GM19035 (cell line): ENCODE results near the gene A2M.

Experiments
- ATAC-seq: cut with Tn5 transposase; IDR thresholded peaks from one replicate; pipeline ENCODE4 v1.9.1; 2021; ENCODE audit not compliant: unreplicated experiment

The A2M gene

DNA sequence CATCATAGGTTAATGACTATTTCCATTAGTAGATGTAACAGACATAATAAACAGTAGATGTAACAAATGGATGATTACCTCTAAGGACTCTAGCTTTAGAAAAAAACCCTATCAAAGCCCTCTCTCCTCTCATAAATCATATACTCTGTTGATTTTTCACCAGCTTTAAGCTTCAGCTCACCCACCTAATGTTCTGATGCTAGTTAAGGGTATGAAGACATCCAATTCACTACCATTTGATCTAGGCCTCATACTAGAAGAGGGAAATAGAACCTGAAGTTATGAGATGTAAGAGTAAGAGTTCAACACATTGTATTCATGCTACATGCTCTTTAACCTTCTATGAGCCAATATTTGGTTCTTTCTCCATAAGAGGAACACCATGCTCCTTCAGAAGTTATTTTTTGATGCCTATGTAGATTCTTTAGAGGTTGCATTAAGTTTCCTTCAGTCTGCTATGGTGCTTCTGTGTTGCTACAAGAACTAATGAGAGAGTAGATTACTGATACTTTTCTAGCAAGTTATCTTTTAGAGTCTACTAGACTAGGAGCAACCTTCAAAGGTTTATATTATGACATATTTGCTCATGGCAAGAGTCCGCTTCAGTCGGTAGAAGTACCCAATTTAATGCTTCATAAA, 16.0 kb downstream of the A2M start:
- no peak for ATAC-seq

DNA sequence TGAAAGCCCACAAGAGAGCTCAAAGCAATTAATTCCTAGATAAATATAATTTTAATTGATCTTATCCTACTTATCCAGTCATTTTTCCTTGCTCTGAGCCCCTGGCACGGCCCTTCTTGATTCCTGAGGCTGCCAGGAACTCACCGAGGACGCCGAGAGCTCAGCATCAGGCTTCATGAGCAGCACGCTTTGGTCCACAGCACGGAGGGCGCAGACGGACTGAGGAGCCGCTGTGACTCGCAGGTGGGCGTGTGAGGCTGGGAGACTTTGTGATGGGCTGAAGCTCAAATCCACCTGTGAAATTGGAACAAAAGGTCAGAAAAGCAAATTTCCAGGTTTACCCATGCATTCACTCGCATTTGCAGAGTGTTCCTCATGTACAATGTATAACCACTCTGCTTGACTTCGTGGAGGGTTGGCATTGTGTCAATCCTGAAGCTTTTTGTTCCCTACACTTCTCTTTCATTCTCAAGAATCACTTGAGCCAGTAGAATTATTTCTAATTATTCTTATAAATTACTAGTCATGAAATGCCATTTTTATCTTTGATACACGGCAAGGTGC, 17.2 kb downstream of the A2M start:
- no peak for ATAC-seq

DNA sequence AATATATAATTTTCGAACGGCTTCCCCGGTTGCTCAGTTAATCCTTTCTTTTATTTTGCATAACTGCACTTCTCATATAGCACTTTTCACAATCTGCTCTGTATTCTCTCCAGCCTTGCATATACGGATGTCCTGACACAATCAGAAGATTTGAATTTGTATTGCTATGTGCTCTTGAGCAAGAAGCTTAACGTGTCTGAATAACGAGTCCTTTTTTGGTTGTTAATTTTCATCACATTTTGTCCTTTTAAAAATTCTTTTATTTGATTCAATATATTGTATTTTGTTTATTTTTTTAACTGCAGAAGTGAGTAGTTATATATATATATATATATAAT, 17.6 kb downstream of the A2M start:
- ATAC-seq: no peak

DNA sequence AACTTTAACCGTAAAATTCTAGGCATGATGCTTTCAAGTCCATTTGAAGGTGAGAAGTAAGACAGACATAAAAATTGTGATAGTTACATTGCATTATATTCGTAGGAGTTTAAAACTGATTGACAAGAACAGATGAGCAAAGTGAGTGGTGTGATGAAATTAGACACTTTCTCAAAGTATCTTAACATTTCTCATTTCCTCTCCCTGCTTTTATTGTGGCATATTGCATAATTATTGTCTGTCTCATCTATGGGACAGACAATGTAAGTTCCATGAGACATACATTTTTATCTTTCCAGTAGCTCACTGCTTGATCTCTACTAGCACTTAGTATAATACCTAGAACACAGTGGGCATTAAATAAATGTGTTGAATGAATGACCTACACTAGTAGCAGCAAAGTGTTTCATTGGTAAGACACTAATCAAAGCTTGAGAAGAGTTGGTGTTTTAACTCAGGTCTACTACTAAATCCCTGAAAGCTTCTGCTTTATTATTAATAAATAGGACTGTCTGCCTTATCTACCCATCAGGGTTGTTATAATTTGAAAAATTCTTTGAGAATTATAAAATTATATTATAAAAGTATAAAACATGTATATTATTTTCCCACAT, 19.0 kb downstream of the A2M start:
- ATAC-seq: no peak

DNA sequence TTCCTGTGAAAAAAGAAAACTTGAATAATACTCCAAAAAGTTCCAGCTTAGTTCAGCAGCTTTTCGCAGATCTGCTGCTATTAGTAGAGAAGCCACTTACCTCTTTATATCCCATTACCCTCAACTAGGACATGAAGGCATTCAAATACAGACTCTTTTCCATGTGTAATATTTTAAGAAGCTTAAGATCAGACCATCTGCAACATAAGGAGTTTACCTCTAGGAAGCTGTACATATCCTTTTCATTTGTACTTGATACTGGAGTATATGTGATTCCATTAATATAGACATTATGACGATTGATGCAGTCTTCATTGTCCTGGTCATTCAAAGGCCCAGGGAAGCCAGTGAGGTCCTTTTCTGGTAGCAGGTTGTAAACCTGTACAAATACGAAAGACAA, 20.4 kb downstream of the A2M start:
- ATAC-seq: no peak

DNA sequence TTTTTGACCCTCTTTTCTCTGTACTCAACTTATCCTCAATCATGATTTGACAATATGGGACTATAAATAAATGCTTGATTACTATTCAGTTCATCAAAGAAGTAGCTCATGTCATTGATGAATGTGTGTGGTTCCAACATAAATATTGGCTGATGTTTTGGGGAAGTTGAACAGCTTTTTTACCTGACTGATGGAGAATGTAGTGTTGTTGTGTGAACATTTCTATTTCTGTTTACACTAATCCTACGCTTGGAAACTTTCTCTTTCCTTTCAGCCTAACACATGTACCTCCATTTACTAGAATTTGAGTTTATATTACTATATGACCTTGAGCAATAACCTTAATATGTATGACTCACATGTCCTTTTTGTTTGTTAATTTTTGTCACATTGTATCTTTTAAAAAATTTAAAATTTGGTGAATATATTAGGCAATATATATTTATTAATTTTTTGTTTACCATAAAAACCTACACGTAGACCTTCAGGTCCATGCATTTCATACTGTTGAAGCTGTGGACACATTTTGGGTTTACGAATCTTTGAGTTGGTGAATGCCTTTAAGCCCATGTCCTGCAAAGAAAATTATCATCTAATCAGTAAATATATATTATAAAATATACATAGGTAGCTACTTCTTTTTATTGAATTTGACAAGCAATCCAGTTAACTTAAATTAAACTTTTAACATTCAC, 21.1 kb downstream of the A2M start:
- ATAC-seq: no peak

DNA sequence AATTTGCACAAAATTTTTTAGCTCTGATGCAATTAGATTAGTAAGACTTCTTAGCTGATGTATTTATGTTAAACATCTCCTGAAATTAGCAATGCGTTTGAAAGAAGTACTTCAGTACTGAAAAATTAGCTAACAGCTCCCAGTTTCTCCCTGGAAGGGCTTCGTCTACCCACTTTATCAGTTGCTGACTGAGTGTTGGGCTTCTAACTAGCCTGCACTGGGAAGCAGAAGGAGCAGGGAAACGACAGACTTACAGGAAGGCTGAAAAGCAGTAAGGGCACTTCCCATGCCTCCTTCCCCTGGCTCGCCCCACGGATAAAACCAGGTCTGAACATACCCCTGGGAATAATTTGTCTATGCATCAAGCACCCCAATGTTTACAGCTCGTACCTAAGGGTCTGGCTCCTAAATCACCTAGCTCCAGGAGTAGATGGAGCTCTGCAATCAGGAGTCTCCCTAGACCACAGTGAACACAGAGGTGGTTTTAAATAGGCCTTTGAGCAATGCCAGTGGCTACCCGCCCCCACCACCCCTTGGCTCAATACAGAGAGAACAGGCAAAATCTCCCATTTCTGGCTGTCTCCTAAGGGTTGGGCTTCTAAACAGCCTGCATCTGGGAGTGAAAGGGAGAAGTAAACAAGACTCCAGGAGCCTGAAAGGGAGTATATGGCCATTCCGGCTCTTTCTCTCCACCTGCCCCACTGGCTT, 23.7 kb downstream of the A2M start:
- ATAC-seq: no peak

DNA sequence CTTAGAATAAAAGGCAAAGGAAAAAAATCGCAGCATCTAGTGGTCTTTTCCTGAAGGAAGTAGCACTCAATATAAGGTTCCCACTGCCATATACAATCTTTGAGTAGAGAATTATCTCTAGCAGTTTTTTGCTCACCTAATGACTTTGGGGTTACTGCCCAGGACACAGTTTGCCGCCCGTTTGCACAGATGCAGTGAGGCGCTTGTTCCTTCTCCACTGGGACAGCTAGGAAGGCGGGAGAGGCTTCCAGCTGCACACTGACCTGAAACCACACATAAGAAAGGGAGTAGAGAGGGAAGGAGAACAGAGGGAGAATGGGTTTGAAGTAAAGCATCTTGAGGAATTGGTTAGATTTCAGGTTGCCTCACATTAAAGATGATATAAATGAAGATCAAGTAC, 25.5 kb downstream of the A2M start:
- no peak for ATAC-seq

DNA sequence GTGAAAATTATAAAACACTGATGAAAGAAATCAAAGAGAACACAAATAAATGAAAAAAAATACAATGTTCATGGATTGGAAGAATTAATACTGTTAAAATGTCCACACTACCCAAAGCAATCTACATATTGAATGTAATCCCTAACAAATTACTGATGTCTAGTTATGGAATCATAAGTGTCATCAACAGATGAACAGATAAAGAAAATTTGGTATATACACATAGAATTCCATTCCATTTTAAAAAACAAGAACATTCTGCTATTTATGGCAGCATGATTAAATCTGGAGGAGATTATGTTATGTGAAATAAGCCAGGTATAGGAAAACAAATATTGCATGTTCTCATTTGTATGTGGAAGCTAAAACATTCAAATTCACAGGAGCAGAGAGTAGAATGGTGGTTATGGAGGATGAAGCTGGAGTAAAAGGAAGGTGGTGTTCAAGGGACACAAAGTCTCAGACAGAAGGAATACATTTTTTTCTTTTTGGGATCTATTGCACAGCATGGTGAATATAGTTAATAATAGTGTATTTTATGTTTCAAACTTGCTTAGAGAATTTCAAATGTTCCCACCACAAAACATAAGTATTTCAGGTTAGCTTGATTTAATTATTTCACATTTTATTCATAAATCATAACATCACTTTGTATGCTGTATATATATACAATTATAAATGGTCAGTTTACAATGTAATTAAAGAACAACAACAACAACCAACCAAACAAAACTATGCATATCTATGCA, 28.5 kb downstream of the A2M start:
- ATAC-seq: no peak

DNA sequence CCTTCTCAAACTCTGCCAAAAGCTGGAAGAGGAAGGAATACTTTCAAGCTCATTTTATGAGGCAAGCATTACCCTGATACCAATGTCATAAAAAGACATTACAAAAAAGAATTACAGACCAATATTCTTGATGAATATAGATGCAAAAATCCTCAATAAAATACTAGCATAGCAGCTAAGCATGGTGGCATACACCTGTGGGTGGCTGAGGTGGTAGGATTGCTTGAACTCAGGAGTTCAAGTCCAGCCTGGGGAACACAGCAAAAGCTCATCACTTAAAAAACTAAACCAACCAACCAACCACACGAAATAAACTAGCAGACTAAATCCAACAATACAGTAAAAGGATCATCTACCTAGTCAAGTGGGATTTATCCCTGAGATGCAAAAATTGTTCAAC, 29.6 kb downstream of the A2M start:
- ATAC-seq: no peak

DNA sequence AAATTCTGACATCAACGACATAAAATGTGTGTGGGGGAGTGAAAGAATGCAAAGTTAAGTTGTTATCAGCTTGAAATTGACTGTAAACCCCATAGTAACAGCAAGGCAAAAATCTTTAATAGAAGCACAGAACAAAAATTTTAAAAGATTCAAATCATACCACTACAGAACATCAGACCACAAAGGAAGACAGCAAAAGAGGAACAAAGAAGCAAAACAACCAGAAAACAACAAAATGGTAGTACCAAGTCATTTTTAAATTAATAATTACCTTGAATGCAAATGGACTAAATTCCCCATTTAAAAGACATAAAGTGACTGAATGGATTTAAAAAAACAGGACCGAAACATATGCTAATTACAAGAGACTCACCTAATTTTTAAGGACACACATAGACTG, 31.3 kb downstream of the A2M start:
- ATAC-seq: no peak

DNA sequence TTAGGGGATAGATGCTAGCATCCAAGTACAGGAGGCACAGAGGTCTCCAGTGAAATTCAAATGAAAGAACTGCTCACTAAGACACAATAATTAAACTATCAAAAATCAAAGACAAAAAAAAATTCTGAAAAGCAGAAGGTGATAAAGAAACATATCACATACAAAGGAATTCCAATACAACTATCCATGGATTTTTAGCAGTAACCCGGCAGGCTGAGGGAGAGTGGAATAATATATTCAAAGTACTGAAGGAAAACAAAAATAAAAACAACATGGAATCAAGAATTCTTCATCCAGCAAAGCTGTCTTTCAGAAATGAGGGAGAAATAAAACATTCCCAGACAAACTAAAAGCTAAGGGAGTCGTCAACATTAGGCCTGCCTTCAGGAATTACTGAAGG, 31.9 kb downstream of the A2M start:
- ATAC-seq: no peak

DNA sequence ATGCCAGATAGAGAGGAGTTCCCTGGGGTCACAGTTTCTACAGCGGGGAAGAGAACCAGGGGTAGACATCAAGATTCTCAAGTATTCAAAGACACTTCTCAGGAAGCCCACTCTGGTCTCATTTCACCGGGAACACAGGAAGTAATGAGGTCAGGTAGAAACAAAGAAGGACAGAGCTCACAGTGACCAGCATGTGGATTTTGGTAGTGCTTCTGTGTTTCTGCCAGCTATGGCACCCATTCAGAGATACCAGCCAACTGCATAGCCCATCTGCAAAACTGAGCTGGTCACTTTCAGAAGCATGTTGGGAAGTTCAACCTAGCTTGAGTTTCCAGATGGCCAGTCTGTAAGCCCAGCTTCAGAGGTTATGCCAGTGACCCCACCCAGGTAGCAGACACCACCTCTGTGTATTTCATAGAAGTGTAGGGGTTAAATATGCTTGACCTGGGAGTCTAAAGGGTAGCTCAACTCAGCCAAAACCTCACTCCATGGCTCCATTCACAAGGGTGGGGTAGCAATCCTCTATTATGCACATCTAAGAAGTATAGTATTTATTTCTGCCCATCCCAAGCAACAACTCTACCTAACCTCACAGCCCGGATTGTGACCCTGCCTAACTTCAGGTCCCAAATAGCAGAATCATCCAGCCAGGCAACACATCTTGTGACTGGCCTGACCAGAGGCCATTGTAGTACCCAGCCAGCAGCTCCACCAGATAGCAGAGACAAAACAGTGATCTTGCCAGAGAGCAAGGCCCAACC, 33.9 kb downstream of the A2M start:
- ATAC-seq: no peak

DNA sequence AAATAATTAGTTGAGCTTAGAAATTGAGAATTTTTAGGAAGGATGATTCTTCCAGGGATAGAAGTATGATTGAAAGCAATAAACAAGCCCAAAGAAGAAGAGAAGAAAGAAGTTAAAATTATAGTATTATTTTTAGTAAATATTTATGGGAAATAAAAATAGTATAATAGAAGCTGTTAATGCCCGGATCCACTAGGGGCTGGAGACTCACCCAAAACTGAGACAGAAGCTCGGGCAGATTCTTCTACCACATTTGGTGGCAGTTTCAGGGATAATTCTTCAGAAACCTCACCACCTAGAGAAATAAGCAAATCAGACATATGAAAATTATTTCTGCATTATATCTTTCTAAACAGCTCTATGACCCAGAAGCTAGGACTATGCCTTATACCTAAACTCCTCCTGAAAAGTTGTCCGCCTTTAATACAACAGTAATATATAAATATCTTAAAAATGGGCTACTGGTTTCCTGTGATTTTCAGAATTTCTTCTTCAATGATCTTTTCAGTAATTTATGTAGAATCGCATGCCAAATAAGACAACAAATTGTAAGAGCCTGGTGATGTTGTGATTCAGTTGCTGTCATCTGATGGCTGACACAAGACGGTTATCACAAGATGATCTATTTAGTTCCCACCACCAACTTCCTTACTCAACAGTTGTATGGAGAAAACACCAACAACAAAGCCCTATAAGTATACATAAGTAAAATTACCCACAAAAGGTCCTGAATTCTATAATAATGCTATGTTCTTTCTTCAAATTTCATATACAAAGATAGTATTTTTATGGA, 35.6 kb downstream of the A2M start:
- no peak for ATAC-seq

DNA sequence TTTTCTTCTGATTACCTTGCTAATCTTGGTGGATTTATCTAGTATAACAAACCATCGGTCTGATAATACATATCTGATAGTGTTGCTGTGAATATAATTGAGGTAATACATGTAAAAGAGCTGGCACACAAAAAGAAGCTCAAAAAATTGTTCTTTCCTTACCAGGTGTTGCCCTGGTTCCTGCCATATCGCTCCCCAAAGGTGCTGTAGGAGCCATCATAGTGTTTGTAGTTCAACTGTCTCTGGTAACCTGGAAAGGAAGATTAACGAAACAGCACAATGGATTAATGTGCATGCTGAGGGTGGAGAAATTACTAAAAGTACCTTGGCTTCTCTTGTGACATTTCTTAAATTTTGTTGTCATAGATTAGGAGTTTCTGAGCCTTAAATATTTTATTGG, 36.6 kb downstream of the A2M start:
- ATAC-seq: no peak

DNA sequence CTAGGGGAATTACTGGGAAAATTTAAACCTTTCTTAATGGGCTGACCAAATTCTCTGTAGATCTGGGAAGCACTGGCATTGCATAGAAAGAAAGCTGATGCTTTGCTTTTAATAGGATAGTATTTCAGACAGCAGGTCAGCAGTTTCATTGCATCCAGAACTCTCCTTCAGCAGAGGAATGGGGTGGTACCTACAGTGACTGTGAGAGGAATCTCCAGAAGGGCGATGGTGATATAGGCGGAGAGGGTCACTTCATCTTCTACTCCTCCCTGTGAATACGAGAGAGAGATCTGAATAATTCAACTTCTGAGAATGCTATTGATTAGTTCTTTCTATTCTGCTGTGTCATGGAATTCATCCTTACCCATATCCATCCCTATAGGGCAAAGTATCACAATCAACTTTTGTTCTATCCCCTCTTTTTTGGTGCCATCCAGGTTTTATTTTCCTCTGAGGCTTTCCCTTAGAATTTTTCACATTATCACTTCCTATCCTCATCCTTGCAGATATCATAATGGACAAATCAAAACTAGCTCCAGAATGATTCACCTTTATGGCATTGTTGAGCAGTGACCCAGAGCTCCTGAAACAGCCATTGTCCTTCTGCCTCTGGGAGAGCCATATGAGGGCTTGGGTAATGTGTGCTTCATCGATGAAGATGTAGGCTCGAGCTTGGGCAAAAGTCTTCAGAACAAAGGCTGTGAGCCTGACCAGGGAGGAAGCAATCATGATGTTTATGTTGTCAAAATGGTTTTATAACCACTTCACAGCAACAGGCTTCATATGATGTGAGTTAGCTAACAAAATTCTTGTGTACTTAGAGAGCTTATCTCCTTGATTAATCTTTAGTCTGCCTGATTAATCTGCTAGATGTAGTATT, 38.3 kb downstream of the A2M start:
- ATAC-seq: no peak

DNA sequence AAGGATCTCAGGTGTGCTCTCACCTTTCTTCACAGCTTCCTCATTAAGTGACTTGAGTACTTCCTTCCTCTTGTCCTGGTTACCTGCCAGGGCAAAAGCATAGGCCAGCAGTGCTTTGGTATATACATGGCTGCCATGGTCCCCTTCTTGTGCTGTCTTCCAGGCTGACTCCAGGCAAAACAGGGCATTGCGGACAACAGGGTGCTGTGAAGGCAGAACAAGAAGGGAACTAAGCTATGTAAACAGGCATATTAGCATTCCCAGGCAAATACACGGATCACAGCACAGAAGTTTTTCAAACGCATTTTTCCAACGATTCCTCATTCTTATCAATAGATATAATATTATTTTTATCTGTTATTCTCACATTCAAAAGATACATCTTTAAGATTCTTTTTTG, 39.0 kb downstream of the A2M start:
- ATAC-seq: no peak

DNA sequence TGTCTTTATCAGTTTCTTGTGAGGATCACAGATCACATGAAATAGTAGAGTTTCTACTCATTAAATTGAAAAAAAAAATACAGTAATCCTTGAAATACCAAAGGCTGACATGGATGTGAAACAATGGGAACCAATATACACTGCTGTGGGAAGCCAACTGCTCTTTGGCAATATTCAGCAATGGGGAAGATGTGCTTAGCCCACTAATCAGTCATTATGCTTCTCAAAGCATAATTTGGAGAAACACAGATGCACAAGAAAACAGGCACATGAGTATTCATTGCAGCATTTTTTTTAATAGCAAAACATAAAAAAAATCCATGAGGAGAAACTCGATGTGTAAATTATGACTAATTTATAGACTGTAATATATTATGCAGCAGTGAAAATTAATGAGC, 40.6 kb downstream of the A2M start:
- ATAC-seq: no peak
